A673 (cell line): ENCODE results near the gene PIEZO1.

Experiments
- EZH2 ChIP-seq: fragments of 200-600 bp; sonication (generic); IDR thresholded peaks from 2 replicates; pipeline ENCODE4 v1.6.1; 2017; ENCODE audit warnings: borderline replicate concordance, low read depth, mild to moderate bottlenecking, mixed read lengths, antibody characterized with exemption, low read length; ENCODE audit not compliant: poor library complexity, severe bottlenecking
- TF ChIP-seq, protein P1 (sequence below): fragments of 300-800, 200-600 bp; sonication (generic); conservative IDR thresholded peaks from 2 replicates; pipeline ENCODE4 v1.5.1; 2017; ENCODE audit warnings: low read depth, mild to moderate bottlenecking, antibody characterized with exemption, low read length, moderate library complexity, mixed read lengths

DNA sequence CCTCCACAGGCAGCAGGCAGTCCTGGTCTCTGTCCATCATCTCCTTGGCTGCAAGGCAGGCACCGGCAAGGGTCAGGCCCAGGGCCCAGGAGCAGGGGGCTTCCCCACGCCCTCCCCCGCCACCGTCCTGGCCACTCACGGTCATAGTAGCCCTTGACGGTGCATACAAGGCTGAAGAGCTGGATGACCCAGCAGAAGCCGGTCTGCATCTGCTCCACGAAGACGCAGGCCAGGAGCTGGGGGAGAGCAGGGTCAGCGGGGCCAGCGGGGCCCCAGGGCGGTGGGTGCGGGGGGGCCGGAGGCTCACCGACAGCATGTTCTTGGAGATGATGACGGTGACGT, 58.6 kb downstream of the PIEZO1 start:
- TF ChIP-seq, protein P1, sequence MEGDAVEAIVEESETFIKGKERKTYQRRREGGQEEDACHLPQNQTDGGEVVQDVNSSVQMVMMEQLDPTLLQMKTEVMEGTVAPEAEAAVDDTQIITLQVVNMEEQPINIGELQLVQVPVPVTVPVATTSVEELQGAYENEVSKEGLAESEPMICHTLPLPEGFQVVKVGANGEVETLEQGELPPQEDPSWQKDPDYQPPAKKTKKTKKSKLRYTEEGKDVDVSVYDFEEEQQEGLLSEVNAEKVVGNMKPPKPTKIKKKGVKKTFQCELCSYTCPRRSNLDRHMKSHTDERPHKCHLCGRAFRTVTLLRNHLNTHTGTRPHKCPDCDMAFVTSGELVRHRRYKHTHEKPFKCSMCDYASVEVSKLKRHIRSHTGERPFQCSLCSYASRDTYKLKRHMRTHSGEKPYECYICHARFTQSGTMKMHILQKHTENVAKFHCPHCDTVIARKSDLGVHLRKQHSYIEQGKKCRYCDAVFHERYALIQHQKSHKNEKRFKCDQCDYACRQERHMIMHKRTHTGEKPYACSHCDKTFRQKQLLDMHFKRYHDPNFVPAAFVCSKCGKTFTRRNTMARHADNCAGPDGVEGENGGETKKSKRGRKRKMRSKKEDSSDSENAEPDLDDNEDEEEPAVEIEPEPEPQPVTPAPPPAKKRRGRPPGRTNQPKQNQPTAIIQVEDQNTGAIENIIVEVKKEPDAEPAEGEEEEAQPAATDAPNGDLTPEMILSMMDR: no peak
- no peak for TF ChIP-seq EZH2
